Measurements from ENCODE around the gene ZNF521. TPM values are rescaled to one million over a fixed set of nuclear protein-coding genes. Genes with fewer than 3 reads are reported as not detected.

ZNF521 gene
- total RNA-seq, 1 donor from 2014 or later: 58.7 TPM

- H3K36me3 Mint-ChIP-seq (ENCODE audit: unreplicated experiment): no peaks in the 10 kb centered on the region
- no peaks in the 10 kb centered on the region for H3K27me3 Mint-ChIP-seq (ENCODE audit: unreplicated experiment)
- no peak overlapping the region for H3K27ac Mint-ChIP-seq (ENCODE audit: unreplicated experiment)
- TF ChIP-seq, protein P1, sequence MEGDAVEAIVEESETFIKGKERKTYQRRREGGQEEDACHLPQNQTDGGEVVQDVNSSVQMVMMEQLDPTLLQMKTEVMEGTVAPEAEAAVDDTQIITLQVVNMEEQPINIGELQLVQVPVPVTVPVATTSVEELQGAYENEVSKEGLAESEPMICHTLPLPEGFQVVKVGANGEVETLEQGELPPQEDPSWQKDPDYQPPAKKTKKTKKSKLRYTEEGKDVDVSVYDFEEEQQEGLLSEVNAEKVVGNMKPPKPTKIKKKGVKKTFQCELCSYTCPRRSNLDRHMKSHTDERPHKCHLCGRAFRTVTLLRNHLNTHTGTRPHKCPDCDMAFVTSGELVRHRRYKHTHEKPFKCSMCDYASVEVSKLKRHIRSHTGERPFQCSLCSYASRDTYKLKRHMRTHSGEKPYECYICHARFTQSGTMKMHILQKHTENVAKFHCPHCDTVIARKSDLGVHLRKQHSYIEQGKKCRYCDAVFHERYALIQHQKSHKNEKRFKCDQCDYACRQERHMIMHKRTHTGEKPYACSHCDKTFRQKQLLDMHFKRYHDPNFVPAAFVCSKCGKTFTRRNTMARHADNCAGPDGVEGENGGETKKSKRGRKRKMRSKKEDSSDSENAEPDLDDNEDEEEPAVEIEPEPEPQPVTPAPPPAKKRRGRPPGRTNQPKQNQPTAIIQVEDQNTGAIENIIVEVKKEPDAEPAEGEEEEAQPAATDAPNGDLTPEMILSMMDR (IDR thresholded peaks at IDR 0.05; ENCODE audit: partially characterized antibody, unreplicated experiment): no peak
- no peak for DNase-seq
- H3K4me1 Mint-ChIP-seq (ENCODE audit: low read depth, unreplicated experiment): peaks cover 47% of the 10 kb centered on the region
- no peak overlapping the region for H3K4me3 Mint-ChIP-seq (ENCODE audit: unreplicated experiment)
- no peaks in the 10 kb centered on the region for H3K9me3 Mint-ChIP-seq (ENCODE audit: unreplicated experiment)
These were observed 219.0 kb downstream of the ZNF521 start for GRCh38 chr18:25132786-25133496.

- no peak overlapping the region for H3K27ac Mint-ChIP-seq (ENCODE audit: unreplicated experiment)
- DNase-seq: no peak
- H3K27me3 Mint-ChIP-seq (ENCODE audit: unreplicated experiment): no peaks in the 10 kb centered on the region
- peaks cover 8% of the 10 kb centered on the region for H3K4me1 Mint-ChIP-seq (ENCODE audit: low read depth, unreplicated experiment)
- H3K9me3 Mint-ChIP-seq (ENCODE audit: unreplicated experiment): no peaks in the 10 kb centered on the region
- TF ChIP-seq, protein P1 (IDR thresholded peaks at IDR 0.05; ENCODE audit: partially characterized antibody, unreplicated experiment): no peak
- H3K4me3 Mint-ChIP-seq (ENCODE audit: unreplicated experiment): no peak overlapping the region
- H3K36me3 Mint-ChIP-seq (ENCODE audit: unreplicated experiment): no peaks in the 10 kb centered on the region
These were observed 225.2 kb downstream of the ZNF521 start for GRCh38 chr18:25126751-25127150.

DNA sequence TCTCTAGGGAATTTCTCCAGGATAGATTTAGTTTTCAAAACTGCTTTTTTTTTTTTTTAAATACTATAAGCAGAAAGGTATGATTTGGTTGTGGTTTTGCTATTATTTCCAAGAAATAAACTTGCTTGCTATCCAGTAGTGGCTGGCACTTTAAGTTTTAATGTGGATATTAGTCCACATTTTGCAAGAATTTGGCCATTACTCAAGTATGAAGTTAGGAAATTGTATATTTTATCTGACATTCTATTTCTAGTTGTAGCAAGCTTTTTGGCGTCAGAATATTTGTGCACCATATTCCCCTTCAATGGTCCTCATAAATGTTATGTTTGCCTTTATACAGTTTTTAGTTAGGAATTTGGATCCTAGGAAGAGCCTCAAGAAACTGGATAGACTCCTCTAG lies 226.3 kb downstream of the ZNF521 start:
- no peak overlapping the region for H3K27ac Mint-ChIP-seq (ENCODE audit: unreplicated experiment)
- no peak for DNase-seq
- H3K9me3 Mint-ChIP-seq (ENCODE audit: unreplicated experiment): no peaks in the 10 kb centered on the region
- H3K27me3 Mint-ChIP-seq (ENCODE audit: unreplicated experiment): no peaks in the 10 kb centered on the region
- no peaks in the 10 kb centered on the region for H3K36me3 Mint-ChIP-seq (ENCODE audit: unreplicated experiment)
- peaks cover 8% of the 10 kb centered on the region for H3K4me1 Mint-ChIP-seq (ENCODE audit: low read depth, unreplicated experiment)
- H3K4me3 Mint-ChIP-seq (ENCODE audit: unreplicated experiment): no peak overlapping the region
- TF ChIP-seq, protein P1 (IDR thresholded peaks at IDR 0.05; ENCODE audit: partially characterized antibody, unreplicated experiment): no peak

- no peaks in the 10 kb centered on the region for H3K27me3 Mint-ChIP-seq (ENCODE audit: unreplicated experiment)
- H3K36me3 Mint-ChIP-seq (ENCODE audit: unreplicated experiment): no peaks in the 10 kb centered on the region
- peaks cover 8% of the 10 kb centered on the region for H3K4me1 Mint-ChIP-seq (ENCODE audit: low read depth, unreplicated experiment)
- H3K4me3 Mint-ChIP-seq (ENCODE audit: unreplicated experiment): no peak overlapping the region
- DNase-seq: no peak
- TF ChIP-seq, protein P1 (IDR thresholded peaks at IDR 0.05; ENCODE audit: partially characterized antibody, unreplicated experiment): no peak
- no peak overlapping the region for H3K27ac Mint-ChIP-seq (ENCODE audit: unreplicated experiment)
- no peaks in the 10 kb centered on the region for H3K9me3 Mint-ChIP-seq (ENCODE audit: unreplicated experiment)
These were observed 228.3 kb downstream of the ZNF521 start for GRCh38 chr18:25123438-25124232.

- H3K27ac Mint-ChIP-seq (ENCODE audit: unreplicated experiment): no peak overlapping the region
- H3K9me3 Mint-ChIP-seq (ENCODE audit: unreplicated experiment): peaks cover 2% of the 10 kb centered on the region
- TF ChIP-seq, protein P1 (IDR thresholded peaks at IDR 0.05; ENCODE audit: partially characterized antibody, unreplicated experiment): no peak
- no peak for DNase-seq
- H3K27me3 Mint-ChIP-seq (ENCODE audit: unreplicated experiment): no peaks in the 10 kb centered on the region
- H3K4me1 Mint-ChIP-seq (ENCODE audit: low read depth, unreplicated experiment): peaks cover 8% of the 10 kb centered on the region
- H3K4me3 Mint-ChIP-seq (ENCODE audit: unreplicated experiment): no peak overlapping the region
- no peaks in the 10 kb centered on the region for H3K36me3 Mint-ChIP-seq (ENCODE audit: unreplicated experiment)
These were observed 230.5 kb downstream of the ZNF521 start for GRCh38 chr18:25121442-25121841.
